NCI-H2081 treated with DMSO at 0.1 percent for 48 hours (cell line): ENCODE data around the gene BACE2.
"Not testable (repeated sequence)": the region's sequence is repeated elsewhere in the genome, so short reads cannot be mapped to it uniquely, and the experiment has no call there.

ENCODE experiments used
- DNase-seq: peaks from one replicate; lab custom pipeline; 2025; lab: John Stamatoyannopoulos, UW

Gene BACE2

GRCh38 chr21:41185802-41186201 is 17.8 kb downstream of the BACE2 start:
- DNase-seq = no peak

- no peak for DNase-seq
These were observed 19.0 kb downstream of the BACE2 start for GRCh38 chr21:41186755-41187536.

- no peak for DNase-seq
These were observed 19.6 kb downstream of the BACE2 start for GRCh38 chr21:41187537-41188025.

DNA sequence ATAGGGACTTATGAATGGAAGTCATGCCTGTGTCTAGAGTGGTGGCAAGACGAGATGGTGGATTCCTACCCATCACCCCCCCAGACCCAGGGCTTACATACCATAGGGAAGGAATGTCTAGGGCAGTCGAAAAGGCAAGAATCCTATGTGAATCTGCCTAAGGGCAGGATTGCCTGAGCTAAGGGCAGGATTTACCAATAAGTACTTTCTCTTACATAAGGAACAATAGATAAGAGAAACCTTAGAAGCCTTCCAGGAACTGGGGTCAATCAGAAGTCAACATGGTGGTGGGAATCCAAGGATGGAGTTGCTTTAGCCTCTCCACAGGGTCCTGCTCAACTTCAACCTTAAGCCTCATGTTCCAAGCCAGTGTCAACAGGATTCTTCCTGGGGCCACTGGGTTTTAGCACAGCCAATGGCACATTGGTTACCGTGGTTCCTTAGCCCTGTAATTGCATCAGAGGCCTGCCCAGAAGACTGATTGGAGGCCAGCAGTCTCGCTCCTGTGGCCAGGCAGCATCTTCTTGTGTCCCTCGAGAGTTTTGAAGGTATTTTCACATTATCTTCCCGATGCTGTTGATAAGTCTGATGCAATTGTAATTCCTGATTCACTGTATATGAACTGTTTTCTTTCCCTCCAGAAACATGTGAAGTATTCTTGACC is 20.7 kb downstream of the BACE2 start:
- DNase-seq = no peak

DNA sequence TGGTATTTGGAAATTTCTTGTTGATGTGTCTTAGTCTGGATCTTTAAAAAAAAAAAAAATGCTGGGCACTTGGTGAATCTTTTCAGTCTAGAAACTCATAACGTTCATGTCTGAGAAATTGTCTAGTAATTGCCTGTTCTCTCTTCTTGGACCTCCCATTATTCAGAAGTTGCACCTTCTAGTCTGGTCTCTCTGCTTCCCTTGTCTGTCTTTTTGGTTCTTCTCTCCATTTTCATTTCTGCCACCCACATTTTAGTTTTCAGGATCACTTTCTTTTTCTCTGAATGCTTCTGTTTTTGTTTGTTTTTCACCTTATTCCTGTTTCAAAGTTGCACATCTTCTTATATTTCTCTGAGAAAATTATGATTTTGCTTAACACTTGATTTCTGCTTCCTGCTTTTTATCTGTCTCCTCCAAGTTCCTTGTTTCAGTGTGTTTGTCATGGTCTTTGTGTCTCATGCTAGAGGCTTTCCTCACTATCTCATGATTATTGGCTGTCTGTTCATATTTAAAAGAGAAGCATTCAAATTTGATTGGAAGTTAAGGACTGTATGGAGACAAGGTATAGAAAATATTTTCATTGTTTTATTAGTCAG is 21.3 kb downstream of the BACE2 start:
- no peak for DNase-seq

- not testable (repeated sequence) for DNase-seq
These were observed 24.6 kb downstream of the BACE2 start for GRCh38 chr21:41192552-41192951.

DNA sequence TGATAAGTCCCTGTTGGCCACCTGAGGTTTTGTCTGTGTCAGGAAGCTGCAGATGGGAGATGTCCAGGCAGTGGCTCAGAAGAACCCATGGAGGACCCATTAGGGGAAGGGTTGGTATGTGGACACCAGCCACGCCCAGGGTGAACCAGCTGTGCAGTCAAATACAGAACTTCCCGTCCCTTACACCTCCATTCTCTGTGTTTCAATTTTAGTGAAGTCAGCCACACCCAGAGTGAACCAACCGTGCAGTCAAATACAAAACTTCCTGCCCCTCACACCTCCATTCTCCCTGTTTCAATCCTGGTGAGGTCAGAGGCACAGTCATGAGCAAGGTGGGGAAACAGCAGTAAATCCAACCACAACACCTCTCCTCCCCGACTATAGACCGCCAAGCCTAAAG is 27.4 kb downstream of the BACE2 start:
- no peak for DNase-seq

GRCh38 chr21:41196993-41197392 is 29.0 kb downstream of the BACE2 start:
- no peak for DNase-seq

GRCh38 chr21:41197582-41197981 is 29.6 kb downstream of the BACE2 start:
- DNase-seq = no peak

DNA sequence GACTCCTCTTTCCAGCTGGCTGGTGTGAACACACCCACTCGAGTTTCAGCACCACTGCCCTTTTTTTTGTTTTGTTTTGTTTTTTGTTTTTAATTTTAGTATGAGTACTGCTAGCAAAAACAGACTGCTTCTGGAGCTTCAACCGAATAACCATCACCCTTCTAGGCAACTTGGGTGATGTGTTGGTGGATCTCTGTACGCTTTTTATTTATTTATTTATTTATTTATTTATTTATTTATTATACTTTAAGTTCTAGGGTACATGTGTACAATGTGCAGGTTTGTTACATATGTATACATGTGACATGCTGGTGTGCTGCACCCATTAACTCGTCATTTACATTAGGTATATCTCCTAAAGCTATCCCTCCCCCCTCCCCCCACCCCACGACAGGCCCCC is 30.7 kb downstream of the BACE2 start:
- DNase-seq = not testable (repeated sequence)

DNA sequence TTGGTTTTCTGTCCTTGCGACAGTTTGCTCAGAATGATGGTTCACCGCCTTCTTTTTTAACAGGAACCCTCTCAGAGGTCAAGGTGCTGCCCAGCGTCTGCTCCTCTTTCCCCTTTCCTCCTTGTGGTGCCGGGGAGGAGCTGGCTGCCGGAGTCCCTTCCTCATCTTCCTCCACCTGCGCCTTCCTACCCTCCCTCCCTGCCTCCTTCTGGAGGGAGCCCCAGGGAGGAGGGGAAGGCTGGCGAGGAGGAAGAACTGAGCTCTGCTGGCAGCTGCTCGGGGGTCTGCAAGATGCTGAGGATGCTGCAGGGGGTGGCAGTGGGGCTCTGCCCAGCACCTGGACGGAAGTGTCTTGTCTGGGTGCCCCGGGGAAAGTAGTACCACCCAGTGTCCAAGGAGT is 31.2 kb downstream of the BACE2 start:
- DNase-seq = no peak

GRCh38 chr21:41199588-41199987 is 31.6 kb downstream of the BACE2 start:
- DNase-seq = no peak

- no peak for DNase-seq
These were observed 33.4 kb downstream of the BACE2 start for GRCh38 chr21:41201385-41201784.

DNA sequence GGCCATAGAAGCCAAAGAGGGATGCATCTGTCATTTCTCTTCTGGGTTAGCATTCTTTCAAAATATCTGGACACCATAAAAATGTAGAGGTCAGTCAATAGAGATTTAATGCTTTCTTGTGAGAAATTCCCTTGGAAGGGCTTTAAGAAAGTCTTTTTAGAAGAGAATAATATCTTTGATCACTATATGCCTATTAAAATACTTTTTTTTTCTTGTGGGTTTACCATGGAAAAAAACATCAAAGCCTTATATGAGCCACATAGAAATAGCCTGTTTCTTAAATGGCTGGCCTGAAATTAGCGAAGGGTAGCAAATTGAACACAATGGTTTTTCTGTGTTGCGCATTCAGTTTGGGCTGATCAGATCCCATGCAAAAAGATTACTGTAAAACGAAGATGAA is 36.8 kb downstream of the BACE2 start:
- DNase-seq = no peak

DNA sequence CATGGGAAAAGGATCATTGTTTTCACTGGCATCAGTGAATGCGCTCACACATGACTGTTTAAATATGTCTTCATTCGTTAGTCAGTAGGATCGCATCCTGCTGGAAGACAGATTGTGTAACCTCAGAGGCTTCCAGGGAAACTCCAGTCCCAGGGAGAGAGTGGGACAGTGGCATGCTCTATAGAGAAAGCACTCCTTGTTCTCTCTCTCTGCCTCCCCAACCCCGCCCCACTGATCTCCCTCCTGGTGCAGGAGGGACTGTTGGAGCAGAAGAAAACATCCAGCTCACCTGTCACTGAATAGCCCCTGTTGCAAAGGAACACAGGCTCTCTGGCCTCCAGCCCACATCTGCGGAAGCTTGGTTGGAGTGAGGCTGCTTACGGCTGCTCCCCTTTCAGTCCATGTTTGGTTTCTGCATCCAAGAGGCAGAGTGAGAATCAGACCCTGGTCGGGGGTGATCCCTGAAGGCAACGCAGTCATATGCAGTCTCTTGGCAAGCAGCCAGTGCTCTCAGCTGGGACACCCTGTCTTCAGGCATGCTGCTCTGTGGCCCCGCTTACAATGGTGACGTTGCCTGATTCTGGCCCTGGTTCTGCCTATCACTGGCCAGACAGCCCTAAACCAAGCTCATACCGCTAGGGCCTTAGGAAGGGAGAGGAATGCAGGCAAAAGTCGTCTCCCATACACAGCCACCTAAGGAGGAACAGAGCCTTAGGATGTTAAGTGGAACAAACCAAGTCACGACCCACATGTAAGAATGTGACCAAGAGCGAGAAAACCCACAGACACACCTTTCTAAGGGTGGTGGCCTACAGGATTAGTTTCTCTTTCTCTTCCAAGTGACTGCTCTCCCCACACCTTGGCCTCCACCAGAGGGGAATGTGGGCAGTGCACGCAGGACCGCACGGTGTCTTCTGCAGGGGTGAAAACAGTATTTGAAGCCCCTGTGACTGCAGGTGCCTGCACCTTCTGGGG is 39.7 kb downstream of the BACE2 start:
- no peak for DNase-seq

DNA sequence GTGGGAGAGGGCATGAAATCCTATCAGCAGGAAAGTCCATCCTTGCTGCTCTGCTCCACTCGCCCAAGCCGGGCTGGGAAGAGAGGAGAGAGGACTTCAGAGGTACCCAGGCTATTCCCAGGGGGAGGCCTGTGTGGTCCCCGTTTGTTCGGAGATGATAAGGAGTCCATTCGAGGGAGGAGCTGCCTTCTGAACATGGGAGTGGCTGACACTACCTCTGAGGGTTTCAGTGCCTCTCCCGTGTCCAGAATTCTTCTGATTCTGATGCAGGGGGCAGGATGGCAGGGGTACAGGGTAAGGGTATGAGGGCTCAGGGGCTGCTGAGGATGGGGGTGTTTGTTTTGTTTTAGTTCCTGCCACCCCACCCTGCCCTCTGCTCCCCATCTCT is 40.4 kb downstream of the BACE2 start:
- no peak for DNase-seq

- no peak for DNase-seq
These were observed 41.2 kb downstream of the BACE2 start for GRCh38 chr21:41209016-41209619.

DNA sequence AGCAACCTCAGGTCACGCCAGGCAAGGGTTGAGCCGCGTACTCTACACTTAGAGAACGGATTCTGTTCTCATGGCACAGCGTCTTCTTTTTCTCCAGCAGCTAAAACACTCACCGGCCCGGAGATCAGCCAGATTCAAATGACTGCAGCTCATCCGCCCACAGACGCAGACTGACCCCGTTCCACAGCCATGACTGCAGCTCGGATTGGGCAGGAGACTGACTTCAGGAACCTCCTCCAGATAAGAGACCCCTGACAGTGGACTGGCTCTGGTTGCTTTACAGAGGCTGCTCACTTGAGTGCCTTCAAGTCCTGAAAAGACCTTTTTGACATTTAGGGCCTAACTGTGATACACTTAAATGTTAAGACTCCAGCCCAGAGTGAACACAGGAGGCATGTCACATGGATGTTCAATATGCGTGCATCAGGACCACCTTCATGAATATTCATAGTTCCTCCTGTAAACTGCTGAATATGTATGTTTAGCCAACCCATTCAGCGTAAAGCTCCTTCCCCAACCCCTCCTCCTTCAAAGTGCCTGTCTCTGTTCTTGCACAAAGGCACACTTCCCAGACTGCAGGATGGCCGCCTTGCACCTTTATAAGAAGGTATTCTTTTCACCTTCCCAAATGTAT is 42.6 kb downstream of the BACE2 start:
- DNase-seq = no peak

GRCh38 chr21:41211060-41211805 is 43.3 kb downstream of the BACE2 start:
- DNase-seq = no peak

- DNase-seq = no peak
These were observed 45.1 kb downstream of the BACE2 start for GRCh38 chr21:41213021-41213420.
